ENCODE results near the gene PPT1.

DNA sequence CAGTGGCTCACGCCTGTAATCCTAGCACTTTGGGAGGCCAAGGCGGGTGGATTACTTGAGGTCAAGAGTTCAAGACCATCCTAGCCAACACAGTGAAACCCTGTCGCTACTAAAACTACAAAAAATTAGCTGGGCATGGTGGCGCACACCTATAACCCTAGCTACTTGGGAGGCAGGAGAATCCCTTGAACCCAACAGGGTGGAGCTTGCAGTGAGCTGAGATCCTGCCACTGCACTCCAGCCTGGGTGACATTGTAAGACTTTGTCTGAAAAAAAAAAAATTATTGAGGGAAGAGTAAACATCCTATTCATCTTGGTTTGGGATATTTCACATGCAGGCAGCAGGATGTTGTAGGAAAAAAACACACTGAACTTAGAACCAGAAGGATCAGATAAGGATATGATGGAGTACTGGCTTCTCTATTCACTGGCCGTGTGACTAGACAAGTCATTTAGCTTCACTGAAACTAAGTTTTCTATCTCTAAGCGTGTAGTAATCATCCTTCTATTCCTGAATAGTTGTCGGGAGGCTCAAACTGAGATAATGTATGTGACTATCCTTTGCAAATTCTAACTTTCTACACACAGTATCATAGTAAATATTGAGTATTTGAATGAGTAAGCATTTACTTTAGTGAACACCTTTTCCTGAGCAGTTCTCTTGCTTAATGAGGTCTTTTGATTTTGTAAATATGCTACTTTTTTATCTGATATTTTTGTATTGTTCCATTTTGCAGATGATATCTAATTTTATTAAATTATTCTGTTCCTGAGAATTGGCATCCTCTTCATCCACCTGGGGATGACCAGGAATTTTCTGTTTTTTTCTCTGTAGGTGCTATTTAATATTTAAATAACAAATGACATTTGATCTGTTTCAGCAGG, 38.4 kb downstream of the PPT1 start:
- TF ChIP-seq MAFK (IDR thresholded peaks at IDR 0.05; ENCODE audit: low read depth, low read length) (no peak), RCOR1 (IDR thresholded peaks at IDR 0.05; ENCODE audit: insufficient replicate concordance, low read length) (no peak), BHLHE40 (IDR thresholded peaks at IDR 0.05; ENCODE audit: low read depth, low read length) (no peak), CEBPB (IDR thresholded peaks at IDR 0.05; ENCODE audit: low read depth, low read length) (no peak), POLR2A (IDR thresholded peaks at IDR 0.05; ENCODE audit: low read depth, low read length) (no peak), SMC3 (IDR thresholded peaks at IDR 0.05; ENCODE audit: low read depth, low read length) (no peak), MAZ (IDR thresholded peaks at IDR 0.05; ENCODE audit: borderline replicate concordance, low read depth, low read length) (no peak), FOS (IDR thresholded peaks at IDR 0.05; ENCODE audit: low read depth, low read length) (no peak), MXI1 (IDR thresholded peaks at IDR 0.05; ENCODE audit: borderline replicate concordance, low read depth, low read length) (no peak), RAD21 (IDR thresholded peaks at IDR 0.05; ENCODE audit: low read length) (no peak)
- TF ChIP-seq, protein P1, sequence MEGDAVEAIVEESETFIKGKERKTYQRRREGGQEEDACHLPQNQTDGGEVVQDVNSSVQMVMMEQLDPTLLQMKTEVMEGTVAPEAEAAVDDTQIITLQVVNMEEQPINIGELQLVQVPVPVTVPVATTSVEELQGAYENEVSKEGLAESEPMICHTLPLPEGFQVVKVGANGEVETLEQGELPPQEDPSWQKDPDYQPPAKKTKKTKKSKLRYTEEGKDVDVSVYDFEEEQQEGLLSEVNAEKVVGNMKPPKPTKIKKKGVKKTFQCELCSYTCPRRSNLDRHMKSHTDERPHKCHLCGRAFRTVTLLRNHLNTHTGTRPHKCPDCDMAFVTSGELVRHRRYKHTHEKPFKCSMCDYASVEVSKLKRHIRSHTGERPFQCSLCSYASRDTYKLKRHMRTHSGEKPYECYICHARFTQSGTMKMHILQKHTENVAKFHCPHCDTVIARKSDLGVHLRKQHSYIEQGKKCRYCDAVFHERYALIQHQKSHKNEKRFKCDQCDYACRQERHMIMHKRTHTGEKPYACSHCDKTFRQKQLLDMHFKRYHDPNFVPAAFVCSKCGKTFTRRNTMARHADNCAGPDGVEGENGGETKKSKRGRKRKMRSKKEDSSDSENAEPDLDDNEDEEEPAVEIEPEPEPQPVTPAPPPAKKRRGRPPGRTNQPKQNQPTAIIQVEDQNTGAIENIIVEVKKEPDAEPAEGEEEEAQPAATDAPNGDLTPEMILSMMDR (conservative IDR thresholded peaks at IDR 0.05; ENCODE audit: low read depth, low read length) = no peak
- TF ChIP-seq, protein P2, sequence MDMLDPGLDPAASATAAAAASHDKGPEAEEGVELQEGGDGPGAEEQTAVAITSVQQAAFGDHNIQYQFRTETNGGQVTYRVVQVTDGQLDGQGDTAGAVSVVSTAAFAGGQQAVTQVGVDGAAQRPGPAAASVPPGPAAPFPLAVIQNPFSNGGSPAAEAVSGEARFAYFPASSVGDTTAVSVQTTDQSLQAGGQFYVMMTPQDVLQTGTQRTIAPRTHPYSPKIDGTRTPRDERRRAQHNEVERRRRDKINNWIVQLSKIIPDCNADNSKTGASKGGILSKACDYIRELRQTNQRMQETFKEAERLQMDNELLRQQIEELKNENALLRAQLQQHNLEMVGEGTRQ (IDR thresholded peaks at IDR 0.05; ENCODE audit: low read depth, low read length) = no peak
